Superior temporal gyrus (tissue), 1 donor: ENCODE measurements around the gene SH3GL2.
A peak's percentile ranks its signal among the peaks of the same experiment; 100 is the strongest.

Source experiments
- DNase-seq: peaks from one replicate; pipeline ENCODE4 v3.0.0-alpha.2; 2016; ENCODE audit errors: extremely low spot score

SH3GL2 gene

DNA sequence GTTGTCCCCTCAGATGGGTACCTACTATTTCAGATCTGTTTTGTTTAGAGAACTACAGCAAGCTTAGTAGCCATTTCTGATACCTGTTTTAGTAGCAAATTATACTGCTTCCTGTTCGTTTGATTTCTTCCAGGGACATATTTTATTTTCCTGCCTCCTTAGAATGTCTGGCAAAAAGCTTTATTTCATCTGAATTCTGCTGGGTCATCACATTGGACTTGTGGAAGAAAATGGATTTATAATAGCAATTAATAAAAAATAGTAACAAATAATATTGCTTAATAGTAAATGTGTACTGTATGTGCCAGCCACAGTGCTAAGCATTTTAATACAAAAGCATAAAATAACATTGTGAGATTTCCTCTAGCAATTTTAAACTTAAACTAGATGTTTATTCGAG is 79.4 kb downstream of the SH3GL2 start:
- no peak for DNase-seq

DNA sequence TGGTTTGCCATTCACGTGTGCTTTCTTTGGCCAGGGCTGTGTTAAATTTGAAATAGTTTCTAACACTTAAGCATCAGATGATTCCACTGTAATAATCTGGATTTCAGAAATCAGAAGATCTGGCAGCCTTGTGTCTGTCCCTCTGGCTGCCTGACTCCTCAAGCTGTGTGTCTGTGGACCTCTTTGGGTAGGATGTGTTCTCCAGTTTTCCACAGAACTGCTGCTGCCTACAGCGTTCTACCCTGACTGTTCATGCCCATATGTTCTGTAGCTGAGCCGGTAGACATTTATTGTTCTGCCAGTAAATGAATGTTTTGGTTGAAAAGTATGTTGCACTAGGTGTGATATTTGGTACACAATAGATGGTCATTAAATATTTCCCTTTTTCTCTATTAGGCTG is 81.3 kb downstream of the SH3GL2 start:
- DNase-seq: no peak

DNA sequence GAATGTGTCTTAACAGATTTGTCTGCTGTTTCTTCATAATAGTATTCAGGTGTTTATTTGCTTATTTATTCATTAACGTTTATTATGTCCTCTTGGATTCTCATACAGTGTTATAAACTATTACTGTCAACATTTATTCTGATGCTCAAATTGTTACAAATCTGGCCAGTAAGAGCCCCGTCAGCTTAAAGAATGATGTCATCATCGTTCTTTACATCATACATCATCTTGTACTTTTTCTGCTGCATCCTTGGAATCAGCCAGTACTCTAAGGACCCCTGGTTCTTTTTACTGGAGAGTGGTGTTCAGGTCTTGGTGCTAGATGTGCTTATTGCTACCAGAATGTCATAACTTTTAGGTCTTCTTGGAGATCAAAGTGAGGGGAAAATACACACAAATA is 86.6 kb downstream of the SH3GL2 start:
- no peak for DNase-seq

- no peak for DNase-seq
Observed at GRCh38 chr9:17669206-17669605, 90.3 kb downstream of the SH3GL2 start.

DNA sequence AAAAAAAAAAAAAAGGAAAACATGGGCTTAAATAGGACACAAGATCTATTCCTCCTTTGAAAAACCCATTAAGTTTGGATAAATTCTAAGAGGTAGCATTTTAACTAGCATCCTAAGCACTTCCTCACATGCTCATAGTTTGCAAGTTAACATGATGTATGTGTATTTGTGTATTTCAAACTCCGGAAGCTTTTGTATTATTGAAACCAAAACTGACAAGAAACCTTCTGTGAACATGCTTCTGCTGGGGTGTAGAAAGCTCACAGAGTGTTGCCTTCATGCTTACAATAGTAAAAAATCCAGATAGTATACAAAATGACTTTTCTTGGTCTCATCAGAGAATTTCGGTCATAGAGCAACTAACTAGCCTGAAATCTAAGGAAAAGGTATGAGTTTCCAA is 103.8 kb downstream of the SH3GL2 start:
- no peak for DNase-seq

DNA sequence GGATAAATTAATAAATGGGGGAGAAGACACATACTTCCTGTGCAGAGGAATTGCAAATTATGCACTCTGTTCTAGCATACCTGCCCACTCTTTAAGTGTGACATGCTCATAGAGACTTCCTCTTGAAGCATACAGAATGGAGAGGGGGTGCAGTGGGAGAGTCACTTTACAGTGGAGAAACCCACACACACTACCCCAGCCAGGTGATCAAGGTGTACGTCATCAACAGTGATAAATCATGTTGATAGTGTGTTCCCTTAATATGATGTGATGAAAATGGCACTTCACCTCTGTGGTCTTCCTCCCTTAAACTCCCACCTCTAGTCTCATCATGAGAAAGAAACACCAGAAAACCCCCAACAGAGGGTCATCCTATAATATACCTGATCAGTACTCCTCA is 110.0 kb downstream of the SH3GL2 start:
- no peak for DNase-seq

- no peak for DNase-seq
Observed at GRCh38 chr9:17694336-17694735, 115.5 kb downstream of the SH3GL2 start.

DNA sequence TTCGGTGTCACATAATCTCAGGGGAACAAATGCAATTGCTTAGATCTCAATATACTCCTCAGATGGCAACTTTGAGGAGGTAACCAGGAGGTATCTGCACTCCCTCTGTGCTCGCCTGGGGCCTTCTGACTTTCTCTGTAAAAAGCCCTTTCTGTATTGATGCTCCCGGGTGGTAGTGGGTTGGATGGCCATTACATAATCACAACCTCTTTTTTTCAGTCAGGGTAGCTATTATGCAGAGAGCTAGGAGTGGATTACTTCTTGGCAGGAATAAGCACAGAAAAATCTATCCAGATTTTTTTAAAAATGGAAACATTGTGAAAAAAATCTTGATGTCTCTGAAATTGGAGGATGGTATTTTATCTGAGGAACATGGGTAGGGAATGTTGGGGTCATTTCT is 116.6 kb downstream of the SH3GL2 start:
- DNase-seq: no peak

DNA sequence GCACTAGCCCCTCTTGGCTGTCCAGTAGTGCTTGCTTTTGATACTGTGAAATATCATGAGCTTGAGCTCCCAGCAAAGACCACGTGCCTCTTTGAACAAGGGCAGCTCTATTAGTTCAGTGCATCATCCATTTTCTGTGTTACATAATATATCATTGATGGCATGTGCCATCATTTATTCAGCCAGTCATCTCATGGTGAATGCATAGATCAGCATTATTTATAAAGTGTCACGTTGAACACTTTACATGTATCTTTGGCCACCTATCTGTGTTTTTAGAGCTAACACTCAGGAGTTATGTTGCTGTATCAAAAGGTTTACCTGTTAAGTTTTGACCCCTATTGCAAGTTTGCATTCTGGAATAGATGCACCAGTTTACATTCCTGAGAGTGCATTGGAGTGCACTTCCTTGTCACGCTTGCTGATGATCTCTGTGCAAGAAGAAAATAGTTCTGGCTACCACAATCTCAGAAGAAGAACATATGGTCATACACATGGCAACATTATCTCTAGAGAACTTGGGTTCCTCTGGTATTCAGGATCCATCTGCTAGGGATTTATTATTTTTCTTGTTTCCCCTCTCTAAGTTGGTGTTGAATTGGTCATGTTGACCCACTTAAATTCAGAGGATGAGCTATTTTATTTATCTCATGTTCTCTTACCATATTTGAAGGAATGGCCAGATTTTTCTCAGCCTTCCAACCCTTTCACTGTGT is 120.9 kb downstream of the SH3GL2 start:
- no peak for DNase-seq

DNA sequence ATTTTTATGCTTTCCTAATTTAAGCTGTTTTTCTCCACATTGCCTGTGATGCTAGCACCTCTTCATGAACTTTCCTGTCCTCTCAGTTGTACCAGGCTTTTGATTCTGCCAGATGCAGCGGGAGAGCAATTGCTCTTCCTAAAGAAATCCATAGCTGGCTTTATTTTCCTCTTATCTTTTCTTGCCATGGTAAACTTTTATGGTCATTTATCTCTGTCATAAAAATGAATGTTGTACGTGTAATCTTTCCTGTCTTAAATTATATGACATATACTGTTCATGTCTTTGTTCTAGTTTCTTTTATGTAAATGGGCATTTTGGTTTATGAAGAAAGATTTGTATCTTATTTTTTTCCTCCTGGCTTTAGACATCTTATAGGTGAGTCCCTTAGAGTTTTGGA is 127.5 kb downstream of the SH3GL2 start:
- no peak for DNase-seq

DNA sequence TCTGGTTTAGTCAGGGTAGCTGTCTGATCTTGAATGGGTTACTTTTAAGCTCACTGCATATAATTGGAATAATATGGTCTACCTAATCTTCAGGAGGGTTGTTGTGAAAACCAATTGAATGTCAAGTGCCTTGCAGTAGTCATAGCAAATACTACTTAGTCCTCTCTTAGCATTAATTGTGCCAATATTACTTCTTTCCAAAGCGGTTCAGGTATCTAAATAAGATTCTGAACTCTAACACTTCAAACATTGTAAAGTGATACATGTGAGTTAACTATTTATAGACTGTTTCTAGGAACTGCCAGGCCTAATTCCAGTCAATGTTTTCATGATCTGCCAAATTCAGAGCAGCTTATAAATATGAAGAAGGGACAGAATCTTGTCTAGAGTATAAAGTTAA is 140.2 kb downstream of the SH3GL2 start:
- DNase-seq: no peak

DNA sequence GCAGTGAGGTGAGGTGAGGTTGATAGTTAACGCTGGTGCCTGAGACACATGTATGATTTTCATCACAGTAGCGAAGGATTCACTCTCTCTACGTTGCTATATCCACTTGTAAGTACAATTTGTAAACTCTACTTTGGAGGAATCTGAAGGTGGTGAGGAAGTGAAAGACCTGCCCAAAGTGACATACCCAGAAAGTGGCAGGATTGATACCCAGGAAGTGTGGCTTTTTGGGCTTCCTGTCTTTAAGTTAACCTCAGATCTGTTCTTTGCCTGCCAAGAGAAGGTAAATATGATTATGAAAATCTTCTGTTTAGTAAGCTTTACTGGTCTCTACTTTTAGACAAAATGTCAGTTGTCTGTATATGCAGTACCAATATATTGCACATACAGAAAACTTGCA is 143.1 kb downstream of the SH3GL2 start:
- DNase-seq: no peak

DNA sequence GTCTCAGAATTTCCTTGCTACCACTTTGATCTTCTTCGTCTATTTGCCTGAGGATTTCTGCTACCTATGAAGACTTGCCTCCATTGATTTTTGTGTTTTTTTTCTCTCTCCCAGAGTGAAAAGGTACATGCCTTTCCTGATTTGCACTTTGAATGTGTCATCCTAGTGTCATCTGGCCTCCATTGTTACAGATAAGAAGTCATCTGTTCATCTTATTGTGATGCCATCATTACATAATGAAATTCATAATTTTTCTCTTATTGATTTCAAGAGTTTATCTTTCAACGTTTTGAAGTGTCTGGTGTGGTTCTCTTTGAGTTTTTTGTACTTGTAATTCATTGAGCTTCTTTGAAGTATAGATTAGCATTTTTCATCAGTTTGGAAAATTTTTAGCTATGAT is 144.8 kb downstream of the SH3GL2 start:
- no peak for DNase-seq

DNA sequence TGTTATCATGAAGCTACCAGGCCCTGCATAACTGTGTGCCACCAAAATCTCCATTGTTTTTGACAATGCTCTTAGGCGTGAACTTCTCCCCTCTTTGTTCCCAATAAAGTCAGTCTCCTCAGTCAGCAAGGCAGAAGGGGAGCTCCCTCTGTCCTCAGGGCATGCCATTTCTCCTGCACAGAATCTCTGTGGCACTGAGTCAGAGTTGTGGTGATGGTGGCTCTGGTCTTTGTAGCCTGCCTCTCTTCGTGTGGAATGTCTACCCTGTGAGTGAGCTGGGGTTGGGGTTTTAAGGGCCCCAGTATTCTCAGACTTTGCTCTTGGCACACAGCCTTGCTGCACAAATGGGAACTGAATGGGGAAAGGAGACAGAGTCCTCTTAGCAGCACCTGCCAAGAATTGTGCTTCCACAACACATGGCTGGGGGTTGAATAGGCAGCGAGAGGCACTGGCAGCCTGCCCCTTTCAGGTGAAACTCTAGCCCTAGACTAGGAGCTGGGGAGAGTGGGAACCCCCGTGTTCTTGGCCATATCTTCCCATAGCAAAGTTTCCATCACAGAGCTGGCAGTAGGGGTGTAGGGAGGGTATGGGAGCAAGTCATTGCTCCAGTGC is 146.6 kb downstream of the SH3GL2 start:
- DNase-seq: no peak

- DNase-seq: no peak
Observed at GRCh38 chr9:17726298-17726697, 147.4 kb downstream of the SH3GL2 start.

- DNase-seq: peak; percentile 49
Observed at GRCh38 chr9:17730899-17731298, 152.0 kb downstream of the SH3GL2 start.

- no peak for DNase-seq
Observed at GRCh38 chr9:17731308-17731707, 152.4 kb downstream of the SH3GL2 start.

GRCh38 chr9:17734674-17735073 is 155.8 kb downstream of the SH3GL2 start:
- DNase-seq: no peak

GRCh38 chr9:17735859-17736258 is 157.0 kb downstream of the SH3GL2 start:
- DNase-seq: no peak

DNA sequence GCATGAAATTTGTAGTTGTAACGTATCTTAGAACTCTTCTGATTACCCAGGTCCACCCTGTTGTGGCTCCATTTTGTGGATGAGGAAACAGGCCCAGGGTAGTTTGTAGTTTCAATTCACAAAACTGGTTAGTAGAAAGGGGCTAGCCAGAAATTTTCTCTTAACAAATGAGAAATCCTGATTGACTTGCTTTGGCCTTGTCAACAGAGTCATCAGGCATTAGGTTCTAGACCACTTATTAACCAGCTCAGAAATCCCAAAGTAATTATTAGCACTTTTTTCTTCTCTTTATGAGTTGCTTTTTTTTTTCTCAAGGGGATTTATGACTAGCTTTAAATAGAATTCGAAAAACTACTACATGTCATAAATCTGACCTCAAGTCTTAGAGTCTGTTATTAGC is 160.2 kb downstream of the SH3GL2 start:
- DNase-seq: no peak

DNA sequence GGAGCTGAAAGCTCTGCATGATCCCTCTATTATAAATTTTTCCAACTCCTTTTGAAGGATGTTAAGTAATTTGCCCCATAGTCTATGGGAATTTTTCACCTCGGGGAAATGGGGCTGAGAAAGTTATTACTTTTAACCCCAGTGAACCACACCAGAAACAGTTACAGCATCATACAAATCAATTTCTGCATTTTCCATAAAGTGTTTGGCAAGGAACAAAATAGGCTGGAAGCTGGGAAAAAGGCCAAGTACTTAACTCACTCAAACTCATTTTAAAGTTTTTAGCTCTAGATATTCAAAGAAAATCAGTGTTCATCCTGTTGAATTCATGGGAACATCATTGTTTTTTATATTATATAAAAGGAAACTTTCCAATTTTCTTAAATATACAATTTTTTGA is 160.9 kb downstream of the SH3GL2 start:
- no peak for DNase-seq

GRCh38 chr9:17742067-17742466 is 163.2 kb downstream of the SH3GL2 start:
- no peak for DNase-seq

- no peak for DNase-seq
Observed at GRCh38 chr9:17744786-17745185, 165.9 kb downstream of the SH3GL2 start.

GRCh38 chr9:17750269-17750668 is 171.4 kb downstream of the SH3GL2 start:
- no peak for DNase-seq
